GM18951 (cell line): ENCODE data around the gene UCK2.

Experiments used
- POLR2A ChIP-seq: IDR thresholded peaks from 4 replicates; pipeline ENCODE4 v1.6.1; 2011; ENCODE audit warnings: mild to moderate bottlenecking; ENCODE audit not compliant: insufficient read length, insufficient read depth; ENCODE audit errors: extremely low read depth
- in situ Hi-C: fragments of 300-500 bp; cut with MboI; formaldehyde crosslinking; loops from one replicate; pipeline ENCODE4 v1.12.0; 2022; ENCODE audit warnings: low sequenced_read_pairs, mixed read lengths, inconsistent platforms; ENCODE audit not compliant: unreplicated experiment

Gene UCK2

GRCh38 chr1:165873481-165873880 is 46.1 kb downstream of the UCK2 start:
- no peak for TF ChIP-seq POLR2A
- in situ Hi-C loops = no loop called here

- in situ Hi-C loops = no loop called here
- TF ChIP-seq POLR2A = no peak
Measured at GRCh38 chr1:165874643-165875042, 47.2 kb downstream of the UCK2 start.

- TF ChIP-seq POLR2A = no peak
- in situ Hi-C loops = no loop called here
Measured at GRCh38 chr1:165875171-165875570, 47.8 kb downstream of the UCK2 start.

DNA sequence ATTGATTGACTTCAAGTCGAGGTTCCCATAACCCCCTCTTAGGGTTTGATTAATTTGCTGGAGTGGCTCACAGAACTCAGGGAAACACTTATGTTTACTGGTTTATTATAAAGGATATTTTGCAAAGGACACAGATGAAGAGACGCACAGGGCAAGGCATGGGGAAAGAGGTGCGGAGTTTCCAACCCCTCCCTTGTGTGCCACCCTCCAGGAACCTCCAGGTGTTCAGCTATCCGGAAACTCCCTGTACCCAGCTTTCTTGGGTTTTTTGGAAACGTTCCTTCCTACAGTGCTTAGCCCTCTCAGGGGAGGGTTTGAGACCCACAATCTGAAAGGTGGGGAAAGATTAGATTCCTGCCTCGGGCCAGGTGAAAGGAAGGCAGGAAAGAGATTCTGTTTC is 48.2 kb downstream of the UCK2 start:
- TF ChIP-seq POLR2A = no peak
- in situ Hi-C loops = no loop called here

DNA sequence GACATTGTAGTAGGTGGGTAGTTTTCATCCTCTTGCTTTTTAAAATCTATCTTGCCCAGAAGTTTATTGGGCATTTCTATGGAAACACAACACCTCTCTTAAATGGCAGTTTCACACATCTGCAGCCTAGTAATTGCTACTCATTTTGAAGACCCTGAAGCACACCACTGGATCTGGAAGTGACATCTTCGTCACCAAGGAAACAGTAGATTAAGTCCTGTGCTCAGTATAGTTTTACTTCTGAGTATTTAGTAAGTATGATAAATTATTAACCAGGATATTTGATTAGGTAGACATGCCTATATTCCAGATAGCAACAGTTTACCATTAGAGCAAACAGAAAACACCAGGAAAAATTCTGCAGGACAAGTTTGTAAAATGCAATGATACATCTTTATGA is 48.7 kb downstream of the UCK2 start:
- TF ChIP-seq POLR2A = no peak
- in situ Hi-C loops = no loop called here

DNA sequence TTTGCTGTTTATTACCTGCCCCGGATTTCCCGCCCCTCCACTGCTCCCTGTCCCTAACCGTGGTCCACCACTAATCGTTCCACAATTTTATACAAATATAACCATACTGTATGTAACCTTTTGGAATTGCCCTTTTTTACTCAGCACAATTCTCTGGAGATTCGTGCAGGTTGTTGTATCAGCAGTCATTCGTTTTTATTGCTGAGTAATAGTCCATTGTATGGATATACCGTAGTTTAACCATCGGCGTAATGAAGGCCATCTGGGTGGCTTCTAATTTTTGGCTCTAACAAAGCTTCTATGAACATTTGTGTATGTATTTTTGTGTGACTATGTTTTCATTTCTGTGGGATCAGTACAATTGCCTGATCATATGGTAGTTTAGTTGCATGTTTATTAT is 50.0 kb downstream of the UCK2 start:
- no peak for TF ChIP-seq POLR2A
- in situ Hi-C loops = no loop called here

DNA sequence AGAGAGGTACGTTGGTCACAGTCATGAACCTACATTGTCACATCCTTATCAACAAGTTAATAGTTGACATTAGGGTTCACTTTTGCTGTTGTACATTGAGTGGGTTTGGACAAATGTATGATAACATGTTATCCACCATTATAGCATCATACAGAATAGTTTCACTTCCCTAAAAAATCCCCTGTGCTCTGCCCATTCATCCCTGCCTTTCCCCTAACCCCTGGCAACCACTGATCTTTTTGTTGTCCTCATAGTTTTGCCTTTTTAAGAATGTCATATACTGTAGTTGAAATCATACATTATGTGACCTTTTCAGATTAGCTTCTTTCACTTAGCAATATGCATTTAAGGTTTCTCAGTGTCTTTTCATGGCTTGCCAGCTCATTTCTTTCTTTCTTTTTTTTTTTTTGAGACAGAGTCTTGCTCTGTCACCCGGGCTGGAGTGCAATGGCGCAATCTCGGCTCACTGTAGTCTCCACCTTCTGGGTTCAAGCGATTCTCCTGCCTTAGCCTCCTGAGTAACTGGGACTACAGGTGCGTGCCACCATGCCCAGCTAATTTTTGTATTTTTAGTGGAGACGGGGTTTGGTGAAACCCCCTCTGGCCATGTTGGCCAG is 50.6 kb downstream of the UCK2 start:
- TF ChIP-seq POLR2A = no peak
- in situ Hi-C loops = no loop called here

GRCh38 chr1:165879946-165880345 is 52.5 kb downstream of the UCK2 start:
- in situ Hi-C loops = no loop called here

GRCh38 chr1:165880993-165881392 is 53.6 kb downstream of the UCK2 start:
- no peak for TF ChIP-seq POLR2A
- in situ Hi-C loops = no loop called here

More at GRCh38 chr1:165879946-165880345, 52.5 kb downstream of the UCK2 start:
- TF ChIP-seq POLR2A = no peak

GRCh38 chr1:165882168-165882837 is 54.9 kb downstream of the UCK2 start:
- no peak for TF ChIP-seq POLR2A
- in situ Hi-C loops = no loop called here

- no peak for TF ChIP-seq POLR2A
- in situ Hi-C loops = no loop called here
Measured at GRCh38 chr1:165883056-165883455, 55.6 kb downstream of the UCK2 start.

DNA sequence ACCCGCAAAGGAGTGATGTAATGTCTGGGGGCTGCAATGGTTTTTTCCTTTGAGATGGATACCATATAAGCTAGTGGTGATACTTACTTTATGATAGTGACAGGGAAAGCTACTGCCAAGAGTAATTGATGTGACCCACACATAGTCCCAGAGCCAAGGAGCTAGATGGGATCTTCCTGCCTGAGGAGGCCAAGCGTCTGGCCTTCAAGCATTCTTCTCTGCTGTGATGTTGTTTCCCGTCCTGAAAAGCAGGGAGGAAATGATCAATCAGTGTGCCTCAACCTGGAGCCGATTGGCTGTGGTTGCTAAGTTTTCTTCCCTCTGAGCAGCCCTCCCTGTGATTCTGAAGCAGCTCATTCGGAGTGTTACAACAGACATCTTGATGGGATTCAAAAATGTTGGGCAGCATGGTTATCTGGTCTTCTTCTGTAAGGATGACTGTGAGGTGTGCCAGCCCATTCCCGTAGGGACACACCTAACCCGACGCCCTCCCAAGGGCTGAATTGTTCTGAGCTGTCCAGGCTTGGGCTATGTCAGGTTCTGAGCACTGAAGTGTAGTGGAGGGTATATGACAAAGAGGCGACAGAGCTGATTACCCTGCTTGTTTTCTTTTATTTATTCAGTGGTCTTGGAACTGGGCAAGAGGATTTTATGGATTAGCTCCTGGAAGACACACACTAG is 56.7 kb downstream of the UCK2 start:
- in situ Hi-C loops = no loop called here
- no peak for TF ChIP-seq POLR2A

DNA sequence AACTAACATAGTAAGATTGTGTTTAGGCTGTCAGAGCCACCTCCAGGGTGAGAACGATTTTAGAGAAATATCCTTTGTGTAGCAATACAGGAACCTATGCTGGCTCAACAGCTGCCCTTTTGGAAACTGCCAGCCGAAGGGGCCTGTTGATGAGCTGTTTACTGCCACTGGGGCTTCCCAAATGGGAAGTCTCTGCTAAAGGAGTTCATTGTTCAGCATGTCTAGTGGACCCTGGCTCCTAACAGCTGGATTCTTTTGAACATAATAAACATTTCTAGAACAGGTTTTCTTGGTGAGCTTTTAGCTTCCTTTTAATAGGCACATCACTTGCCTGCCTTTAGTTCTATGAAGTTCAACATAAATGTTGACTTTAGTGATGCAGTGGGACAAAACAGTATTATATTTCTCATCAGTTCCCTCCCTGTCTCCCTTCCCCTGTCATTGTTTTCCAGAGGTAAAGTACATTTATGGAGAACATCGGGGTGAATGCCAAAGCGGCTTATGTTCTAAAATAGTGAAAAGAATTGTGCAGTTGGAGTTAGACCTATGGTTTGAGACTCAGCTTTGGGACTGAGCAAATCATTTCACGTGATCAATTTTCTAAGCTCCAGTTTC is 57.4 kb downstream of the UCK2 start:
- TF ChIP-seq POLR2A = no peak
- in situ Hi-C loops = no loop called here
